HG03039 (cell line): ENCODE measurements around the gene ADGRF1.

Source experiments
- ATAC-seq: cut with Tn5 transposase; IDR thresholded peaks from one replicate; pipeline ENCODE4 v1.9.1; 2021; ENCODE audit warnings: mild to moderate bottlenecking, moderate library complexity; ENCODE audit not compliant: unreplicated experiment

ADGRF1 gene

GRCh38 chr6:46985943-46986342, 56.2 kb downstream of the ADGRF1 start:
- no peak for ATAC-seq

GRCh38 chr6:46983007-46983411, 59.1 kb downstream of the ADGRF1 start:
- ATAC-seq: no peak

DNA sequence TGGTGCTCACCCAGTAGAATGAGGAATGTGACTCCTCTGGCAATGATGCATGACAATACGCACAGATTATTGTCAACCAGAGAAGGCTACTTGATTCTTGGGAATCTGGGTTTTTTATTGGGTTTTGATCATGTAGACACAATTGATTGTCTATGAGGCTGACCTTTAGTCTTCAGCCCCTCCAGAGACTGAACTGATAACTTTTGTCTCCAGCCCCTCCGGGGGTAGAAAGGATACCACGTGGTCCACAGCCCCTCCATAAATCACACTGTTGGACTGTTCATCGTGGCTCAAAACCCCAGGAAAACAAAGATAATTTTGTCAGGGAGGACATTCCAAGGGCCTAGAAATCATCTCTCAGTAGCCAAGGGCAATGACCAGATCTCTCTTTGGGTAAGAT, 62.9 kb downstream of the ADGRF1 start:
- no peak for ATAC-seq

DNA sequence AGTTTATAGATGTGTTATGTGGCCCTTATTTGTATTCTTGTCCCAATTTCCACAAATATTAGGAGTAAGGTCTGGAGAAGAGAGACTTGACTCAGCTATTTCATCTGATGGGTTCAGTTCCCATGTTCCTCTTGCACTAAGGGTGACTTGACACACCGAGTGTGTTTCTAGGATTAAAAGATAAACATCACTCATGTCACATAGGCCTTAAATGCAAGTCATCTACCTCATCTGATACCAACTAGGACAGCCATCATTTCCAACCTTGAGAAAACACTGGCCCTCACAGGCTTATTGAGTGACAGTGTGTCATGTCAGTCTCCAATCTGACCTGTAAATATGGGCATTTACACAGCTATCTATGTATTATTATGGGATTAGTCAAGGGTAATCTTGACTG, 67.3 kb downstream of the ADGRF1 start:
- no peak for ATAC-seq

DNA sequence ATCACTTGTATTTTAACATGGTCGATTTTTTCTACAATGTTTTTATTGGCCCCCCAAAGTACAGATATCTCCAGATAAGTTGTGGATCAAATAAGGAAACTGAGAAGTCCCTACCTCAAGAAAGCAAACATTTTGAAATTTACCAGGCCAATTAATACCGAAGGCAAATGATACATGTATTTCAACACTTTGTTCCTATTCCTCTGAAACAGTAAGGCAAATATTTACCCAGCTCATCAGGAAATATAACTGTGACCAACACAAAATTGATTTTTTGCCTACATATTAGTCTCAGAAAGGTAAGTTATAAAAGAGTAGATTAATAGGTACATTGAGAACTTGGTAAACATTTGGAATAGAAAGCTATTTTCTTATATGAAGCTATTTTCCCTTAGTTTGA, 69.1 kb downstream of the ADGRF1 start:
- ATAC-seq: no peak

DNA sequence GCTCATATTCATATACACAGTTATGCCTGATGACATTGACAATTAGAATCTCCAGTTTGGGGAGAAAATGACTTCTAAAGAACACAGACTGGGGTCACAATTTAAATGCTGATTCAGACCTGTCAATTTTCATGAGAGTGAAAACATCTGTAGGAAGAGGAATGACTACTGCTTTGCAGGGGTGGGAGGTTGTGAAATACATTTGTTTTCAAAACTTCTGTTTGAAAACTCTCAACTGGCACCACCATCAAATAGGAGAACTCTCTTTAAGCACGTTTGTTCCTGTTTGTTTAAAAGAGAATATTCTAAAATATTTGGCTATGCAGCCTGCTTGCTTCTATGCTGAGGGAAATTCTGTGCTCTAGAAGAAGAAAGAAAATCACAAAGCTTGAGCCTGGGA, 69.6 kb downstream of the ADGRF1 start:
- ATAC-seq: no peak

DNA sequence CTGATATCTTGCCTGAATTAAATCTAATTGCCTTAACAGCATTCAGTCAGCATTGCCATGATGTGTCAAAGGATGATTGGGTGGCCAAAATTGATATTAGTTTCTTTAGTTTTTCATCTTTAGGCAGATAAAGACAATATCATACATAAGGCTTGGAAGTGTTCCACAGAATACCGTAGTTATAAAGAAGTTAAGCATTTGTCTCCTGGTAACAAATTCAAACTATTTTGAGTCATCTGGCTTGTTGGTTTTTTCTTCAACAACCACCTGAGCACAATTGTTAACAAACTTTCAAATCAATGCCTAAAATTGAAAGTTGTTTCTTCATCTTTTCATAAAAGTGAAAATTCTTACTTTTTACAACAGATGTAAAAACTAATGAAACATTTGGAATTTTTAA, 72.9 kb downstream of the ADGRF1 start:
- ATAC-seq: no peak

GRCh38 chr6:46967826-46968349, 74.2 kb downstream of the ADGRF1 start:
- no peak for ATAC-seq

DNA sequence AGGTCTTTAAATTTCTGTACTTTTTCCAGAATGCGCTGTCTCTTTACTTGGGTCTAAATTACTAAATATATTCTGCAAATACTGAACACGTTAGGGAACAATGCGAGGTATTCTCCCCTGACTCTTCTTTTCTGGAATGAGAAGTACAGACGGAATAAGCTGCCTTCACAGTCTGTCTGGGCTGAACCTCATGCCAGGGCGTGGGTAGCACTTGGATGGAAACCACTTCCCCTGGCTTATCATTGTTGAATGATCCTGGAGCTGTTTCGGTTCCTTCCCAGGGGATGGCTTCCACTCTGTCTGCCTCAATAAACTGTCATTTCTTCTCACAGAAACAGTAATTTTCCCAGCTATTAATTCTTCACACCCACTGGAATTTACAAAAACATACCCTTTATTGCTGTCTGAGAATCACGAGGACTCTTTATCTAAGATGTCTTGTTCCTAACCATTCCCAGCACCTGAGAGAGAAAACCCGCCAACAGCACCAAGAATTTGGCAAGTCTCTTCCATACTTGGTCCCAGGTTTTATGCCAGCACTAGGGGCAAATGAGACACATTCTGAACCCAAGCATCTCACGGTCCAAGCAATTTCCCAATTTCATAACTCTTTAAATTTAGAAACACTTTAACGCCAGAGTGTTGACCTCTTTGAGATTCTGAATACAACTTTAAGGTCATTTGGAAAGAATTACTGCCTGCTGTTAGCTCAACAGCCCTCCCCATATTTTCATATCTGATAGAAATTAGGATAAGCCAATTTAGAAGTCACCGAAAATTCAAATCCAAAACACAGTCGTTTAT, 77.2 kb downstream of the ADGRF1 start:
- no peak for ATAC-seq

GRCh38 chr6:46963626-46964025, 78.5 kb downstream of the ADGRF1 start:
- no peak for ATAC-seq

- ATAC-seq: no peak
Observed at GRCh38 chr6:46963039-46963438, 79.1 kb downstream of the ADGRF1 start.

GRCh38 chr6:46961711-46962110, 80.4 kb downstream of the ADGRF1 start:
- no peak for ATAC-seq

DNA sequence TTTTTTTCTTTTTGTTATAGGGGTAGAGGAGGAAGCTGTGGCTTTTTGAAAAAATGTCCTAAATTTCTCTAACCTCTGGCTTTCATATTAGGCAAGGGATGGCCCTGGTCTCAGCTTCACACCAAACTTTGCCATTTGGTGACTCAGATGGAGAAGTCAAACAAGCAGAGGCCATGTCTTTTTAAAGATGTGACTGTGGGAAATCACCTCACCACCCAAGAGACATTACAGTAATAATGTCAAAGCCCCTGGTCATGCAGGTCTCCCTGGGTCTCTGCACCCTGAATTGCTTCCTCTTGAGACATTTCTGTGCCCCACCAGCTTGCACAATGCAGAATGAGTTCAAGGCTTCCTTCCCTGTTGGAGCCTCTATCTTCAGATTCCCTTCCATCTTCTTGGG, 80.9 kb downstream of the ADGRF1 start:
- peak; percentile 51 for ATAC-seq

DNA sequence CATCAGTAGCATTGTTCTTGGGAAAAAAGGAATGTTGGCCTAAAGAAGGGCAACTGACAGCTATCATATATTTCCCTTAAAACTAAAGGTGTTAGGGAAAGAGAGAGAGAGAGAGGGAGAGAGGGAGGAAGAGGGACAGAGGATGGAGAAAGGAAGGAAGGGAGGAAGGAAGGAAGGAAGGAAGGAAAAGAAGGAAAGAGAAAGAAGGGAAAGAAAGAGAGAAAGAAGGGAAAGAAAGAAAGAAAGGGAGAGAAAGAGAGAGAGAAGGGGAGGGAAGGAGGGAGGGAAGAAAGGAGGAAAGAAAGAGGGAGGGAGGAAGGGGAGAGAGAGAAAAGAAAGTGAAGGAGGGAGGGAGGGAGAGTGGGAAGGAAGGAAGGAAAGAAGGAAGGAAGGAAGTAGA, 82.7 kb downstream of the ADGRF1 start:
- no peak for ATAC-seq

- ATAC-seq: no peak
Observed at GRCh38 chr6:46956409-46956808, 85.7 kb downstream of the ADGRF1 start.

- ATAC-seq: no peak
Observed at GRCh38 chr6:46954837-46955451, 87.2 kb downstream of the ADGRF1 start.

DNA sequence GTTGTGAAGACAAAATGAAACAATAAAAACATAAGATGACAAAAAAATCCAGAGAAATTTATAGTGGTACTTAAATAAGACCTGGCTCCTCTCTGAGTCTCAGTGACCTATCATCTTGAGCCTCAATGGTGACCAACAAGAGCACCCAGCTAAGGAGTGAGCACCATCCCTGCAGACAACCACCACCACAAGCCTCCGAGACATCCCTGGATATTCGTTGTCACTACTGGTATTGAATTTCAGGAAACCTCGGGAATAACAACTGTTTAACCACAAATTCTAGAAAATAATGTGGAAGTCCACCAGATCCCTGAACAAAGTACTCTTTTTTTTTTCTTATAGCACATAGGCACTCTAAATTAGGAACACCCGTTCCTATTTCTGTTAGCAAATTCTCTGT, 88.2 kb downstream of the ADGRF1 start:
- ATAC-seq: no peak

GRCh38 chr6:46949632-46950280, 92.4 kb downstream of the ADGRF1 start:
- ATAC-seq: no peak

- no peak for ATAC-seq
Observed at GRCh38 chr6:46948699-46949098, 93.4 kb downstream of the ADGRF1 start.
